PFSK-1 (cell line): ENCODE data around the gene ADAM12.

ENCODE experiments used
- FOXP2 ChIP-seq: optimal IDR thresholded peaks from 2 replicates; pipeline ENCODE3; 2011; ENCODE audit warnings: borderline replicate concordance, control low read depth, inconsistent platforms; ENCODE audit not compliant: insufficient read depth; ENCODE audit errors: extremely low read length, extremely low read depth
- POLR2AphosphoS5 ChIP-seq: IDR thresholded peaks from 2 replicates; pipeline ENCODE4 v1.6.1; 2012; ENCODE audit warnings: low read depth, mild to moderate bottlenecking, control low read depth, low read length, moderate library complexity
- SIN3A ChIP-seq: IDR thresholded peaks from 2 replicates; pipeline ENCODE4 v1.6.1; 2012; ENCODE audit warnings: mild to moderate bottlenecking, low read length, moderate library complexity, borderline replicate concordance; ENCODE audit not compliant: insufficient read depth
- TAF1 ChIP-seq: IDR thresholded peaks from 2 replicates; pipeline ENCODE4 v1.6.1; 2012; ENCODE audit warnings: low read length, control low read depth, borderline replicate concordance; ENCODE audit not compliant: insufficient read depth
- TF ChIP-seq, protein P1 (sequence below), 2 experiments: IDR thresholded peaks; 2 replicates each; pipeline versions ENCODE4 v1.6.1 to v1.8.0; 2011 to 2012; ENCODE audit warnings: low read depth in 2 of 2, low read length in 2 of 2, control low read depth in 1 of 2, inconsistent platforms in 1 of 2, mild to moderate bottlenecking in 1 of 2, moderate library complexity in 1 of 2; ENCODE audit not compliant: insufficient read depth in 1 of 2

ADAM12 gene

DNA sequence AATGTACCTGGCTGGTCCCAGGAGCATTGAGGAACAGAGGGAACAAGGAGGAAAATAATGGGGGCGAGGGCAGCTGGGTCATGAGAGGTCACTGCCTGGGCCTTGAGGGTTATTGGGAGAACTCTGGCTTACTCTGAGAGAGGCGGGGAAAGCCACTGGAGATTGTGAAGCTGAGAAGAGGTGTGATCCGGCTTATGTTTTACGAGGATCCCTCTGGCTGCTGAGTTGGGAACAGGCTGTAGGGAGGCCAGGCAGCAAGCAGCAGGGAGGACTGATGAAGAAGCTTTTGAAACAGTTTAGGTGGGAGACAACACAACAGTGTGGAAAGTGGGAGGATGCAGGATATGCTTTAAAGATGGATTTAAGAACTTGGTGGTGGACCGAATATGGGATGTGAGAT, 404.6 kb downstream of the ADAM12 start:
- TF ChIP-seq, protein P1, sequence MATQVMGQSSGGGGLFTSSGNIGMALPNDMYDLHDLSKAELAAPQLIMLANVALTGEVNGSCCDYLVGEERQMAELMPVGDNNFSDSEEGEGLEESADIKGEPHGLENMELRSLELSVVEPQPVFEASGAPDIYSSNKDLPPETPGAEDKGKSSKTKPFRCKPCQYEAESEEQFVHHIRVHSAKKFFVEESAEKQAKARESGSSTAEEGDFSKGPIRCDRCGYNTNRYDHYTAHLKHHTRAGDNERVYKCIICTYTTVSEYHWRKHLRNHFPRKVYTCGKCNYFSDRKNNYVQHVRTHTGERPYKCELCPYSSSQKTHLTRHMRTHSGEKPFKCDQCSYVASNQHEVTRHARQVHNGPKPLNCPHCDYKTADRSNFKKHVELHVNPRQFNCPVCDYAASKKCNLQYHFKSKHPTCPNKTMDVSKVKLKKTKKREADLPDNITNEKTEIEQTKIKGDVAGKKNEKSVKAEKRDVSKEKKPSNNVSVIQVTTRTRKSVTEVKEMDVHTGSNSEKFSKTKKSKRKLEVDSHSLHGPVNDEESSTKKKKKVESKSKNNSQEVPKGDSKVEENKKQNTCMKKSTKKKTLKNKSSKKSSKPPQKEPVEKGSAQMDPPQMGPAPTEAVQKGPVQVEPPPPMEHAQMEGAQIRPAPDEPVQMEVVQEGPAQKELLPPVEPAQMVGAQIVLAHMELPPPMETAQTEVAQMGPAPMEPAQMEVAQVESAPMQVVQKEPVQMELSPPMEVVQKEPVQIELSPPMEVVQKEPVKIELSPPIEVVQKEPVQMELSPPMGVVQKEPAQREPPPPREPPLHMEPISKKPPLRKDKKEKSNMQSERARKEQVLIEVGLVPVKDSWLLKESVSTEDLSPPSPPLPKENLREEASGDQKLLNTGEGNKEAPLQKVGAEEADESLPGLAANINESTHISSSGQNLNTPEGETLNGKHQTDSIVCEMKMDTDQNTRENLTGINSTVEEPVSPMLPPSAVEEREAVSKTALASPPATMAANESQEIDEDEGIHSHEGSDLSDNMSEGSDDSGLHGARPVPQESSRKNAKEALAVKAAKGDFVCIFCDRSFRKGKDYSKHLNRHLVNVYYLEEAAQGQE (IDR thresholded peaks at IDR 0.05; ENCODE audit: insufficient read depth in 1 of 2, low read depth in 2 of 2, low read length in 2 of 2) = no peak
- TF ChIP-seq FOXP2 = no peak
- TF ChIP-seq TAF1 = no peak
- TF ChIP-seq SIN3A = no peak
- TF ChIP-seq POLR2AphosphoS5 = no peak

DNA sequence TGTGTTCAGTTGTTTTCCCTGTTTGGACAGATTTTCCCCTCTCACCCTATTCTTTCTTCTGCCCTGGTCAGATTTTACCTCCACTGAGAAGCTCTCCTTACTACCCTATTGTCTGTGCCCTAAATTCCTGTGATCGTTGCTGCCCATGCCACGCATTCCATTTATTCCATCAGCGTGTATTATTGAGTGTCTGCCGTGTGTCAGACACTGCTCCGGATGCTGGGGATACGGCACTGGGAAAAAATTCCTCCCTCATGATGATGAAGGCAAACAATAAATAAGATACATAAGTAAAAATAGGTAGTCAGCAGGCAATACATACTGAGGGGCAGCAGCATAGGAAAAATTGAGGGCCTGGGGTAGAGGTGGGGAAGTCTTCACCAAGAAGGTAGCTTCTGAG, 405.1 kb downstream of the ADAM12 start:
- TF ChIP-seq FOXP2 (no peak), SIN3A (no peak), POLR2AphosphoS5 (no peak), TAF1 (no peak)
- TF ChIP-seq, protein P1 (IDR thresholded peaks at IDR 0.05; ENCODE audit: insufficient read depth in 1 of 2, low read depth in 2 of 2, low read length in 2 of 2) = no peak

DNA sequence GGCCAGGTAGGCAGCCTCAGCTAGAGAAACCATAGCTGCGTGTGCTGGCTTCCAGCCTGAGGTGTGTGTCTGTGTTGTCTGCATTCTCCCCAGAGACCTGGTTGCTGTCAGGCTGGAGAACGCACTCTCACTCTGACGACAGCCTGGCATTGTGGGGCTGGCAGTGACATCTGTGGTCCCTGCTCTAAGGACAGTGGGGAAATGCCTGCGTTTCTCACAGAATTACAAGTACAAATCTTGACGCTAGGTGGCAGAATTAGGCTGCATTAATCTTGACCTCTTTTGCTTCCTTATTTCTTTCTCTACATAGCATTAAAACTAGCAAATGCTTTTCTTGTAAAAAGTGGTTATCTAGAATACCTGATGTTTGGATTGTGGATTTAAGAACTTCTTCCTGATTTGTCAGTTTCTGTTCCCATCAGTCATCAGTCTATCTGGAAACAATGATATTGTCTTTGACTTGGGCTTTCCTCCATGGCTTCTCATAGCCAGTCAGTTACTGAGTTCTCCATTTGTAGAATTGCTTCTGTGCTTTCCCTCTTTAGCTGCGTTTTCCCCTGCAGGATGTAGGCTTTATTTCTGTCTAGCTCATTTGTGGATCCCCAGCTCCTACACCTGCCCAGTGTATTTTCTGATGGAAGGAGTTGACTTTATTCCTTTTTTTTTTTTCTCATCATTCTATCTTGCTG, 405.9 kb downstream of the ADAM12 start:
- TF ChIP-seq TAF1 = no peak
- TF ChIP-seq FOXP2 = no peak
- TF ChIP-seq, protein P1 (IDR thresholded peaks at IDR 0.05; ENCODE audit: insufficient read depth in 1 of 2, low read depth in 2 of 2, low read length in 2 of 2) = no peak

DNA sequence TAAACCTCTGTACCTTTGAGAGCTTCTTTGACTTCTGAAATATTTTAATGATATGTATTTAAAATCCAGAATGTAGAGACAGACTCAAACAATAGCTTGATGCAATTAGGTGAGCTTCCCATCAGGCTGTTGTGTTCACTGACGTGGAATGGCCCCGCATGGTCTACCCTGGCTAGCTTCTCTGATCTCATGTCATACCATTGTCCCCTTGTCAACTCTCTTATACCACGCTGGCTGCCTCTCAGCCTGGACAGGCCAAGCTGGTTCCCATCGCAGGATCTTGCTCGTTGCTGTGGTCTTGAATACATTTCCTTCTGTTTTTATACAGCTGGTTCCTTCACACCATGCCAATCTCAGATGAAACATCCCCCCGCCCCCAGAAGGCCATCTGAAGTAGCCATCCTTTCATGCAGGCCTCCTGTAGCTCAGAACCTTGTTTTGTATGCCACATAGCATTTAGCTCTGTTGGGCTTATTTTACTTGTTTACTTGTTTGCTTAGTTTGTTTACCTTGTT, 407.7 kb downstream of the ADAM12 start:
- TF ChIP-seq POLR2AphosphoS5 = no peak
- no peak for TF ChIP-seq SIN3A
- no peak for TF ChIP-seq FOXP2
- no peak for TF ChIP-seq TAF1
- TF ChIP-seq, protein P1 (IDR thresholded peaks at IDR 0.05; ENCODE audit: insufficient read depth in 1 of 2, low read depth in 2 of 2, low read length in 2 of 2) = no peak

DNA sequence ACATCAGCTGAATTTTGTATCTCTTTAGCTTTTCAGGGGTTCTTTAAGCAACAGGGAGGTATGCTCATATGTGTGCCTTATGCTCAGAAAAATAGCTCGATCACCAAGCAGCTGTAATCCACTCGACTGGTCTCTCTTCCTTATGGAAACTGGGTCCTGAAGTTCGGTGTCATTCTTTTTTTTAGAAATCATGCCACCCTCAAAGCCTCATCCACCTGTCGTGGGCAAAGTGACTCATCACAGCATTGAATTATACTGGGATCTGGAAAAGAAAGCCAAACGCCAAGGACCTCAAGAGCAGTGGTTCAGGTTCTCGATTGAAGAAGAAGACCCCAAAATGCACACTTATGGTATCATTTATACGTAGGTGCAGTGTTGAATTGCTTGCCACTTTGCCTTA, 408.3 kb downstream of the ADAM12 start:
- TF ChIP-seq SIN3A (no peak), POLR2AphosphoS5 (no peak), TAF1 (no peak), FOXP2 (no peak)
- TF ChIP-seq, protein P1 (IDR thresholded peaks at IDR 0.05; ENCODE audit: insufficient read depth in 1 of 2, low read depth in 2 of 2, low read length in 2 of 2) = no peak
